ENCODE measurements around the gene ZIK1.

Gene ZIK1

DNA sequence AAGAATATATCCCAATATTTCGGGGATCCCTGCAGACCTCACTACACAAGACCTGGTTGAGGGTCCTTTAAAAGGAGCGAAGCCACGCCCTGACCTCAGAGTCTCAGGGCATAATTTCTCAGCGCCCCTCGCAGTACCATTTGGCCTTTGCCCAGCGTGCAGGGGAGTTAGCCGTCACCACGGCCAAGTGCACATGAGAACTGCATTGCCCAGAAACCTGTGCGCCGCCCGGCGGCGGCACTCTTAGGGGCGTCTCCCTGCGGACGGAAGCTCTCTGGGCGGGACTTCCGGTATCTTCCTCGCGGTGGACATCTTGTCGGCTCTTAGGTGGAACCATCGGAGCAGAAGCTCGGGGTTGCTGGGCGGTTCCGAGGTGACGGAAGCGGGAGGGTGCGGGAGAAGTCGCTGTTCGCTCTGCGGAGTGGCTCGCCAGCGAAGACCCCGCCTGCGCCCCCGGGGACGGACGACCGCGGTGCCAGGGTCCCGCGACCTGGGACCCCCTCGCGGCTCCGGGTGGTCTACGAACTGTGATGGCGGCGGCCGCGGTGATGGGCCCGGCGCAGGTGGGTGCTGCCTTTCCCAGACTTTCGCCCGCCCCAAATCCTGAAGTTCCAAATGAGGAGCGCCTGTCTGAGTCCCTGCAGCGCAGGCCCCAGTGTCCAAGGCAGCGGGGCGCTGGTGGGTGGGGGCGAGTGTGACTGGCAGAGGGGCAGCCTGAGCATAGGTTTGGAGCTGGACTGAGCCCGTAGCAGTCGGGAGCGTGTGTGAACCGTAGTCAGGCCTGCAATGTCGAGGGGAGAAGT, 30.2 kb downstream of the ZIK1 start, which contains the start of gene ZNF134:
ZNF134 (plus strand) TSS at position 302 of the 803 bp plus-strand sequence. CDS start 5,227 bp downstream, outside the sequence.
- peak; percentile 97 for DNase-seq

DNA sequence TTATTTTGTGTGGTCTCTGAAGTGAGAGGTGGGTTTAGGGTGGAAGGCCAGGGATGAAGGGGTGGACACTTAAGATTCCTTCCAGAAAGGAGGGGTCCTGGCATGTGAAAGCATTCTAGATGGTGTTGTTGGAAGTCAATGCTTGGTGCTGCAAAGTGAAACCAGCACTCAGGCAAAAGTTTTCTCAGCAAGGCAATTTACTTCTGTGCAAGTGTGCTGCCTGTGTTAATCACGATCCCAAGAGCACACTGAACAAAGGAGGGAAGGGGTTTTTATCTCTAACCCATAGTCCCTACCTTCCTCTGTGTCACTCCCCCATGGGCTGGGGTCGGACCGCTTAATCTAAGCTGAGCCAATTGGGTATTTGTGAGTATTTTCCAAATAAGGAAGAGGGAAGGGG, 31.4 kb downstream of the ZIK1 start:
- DNase-seq, result peak; percentile 50

DNA sequence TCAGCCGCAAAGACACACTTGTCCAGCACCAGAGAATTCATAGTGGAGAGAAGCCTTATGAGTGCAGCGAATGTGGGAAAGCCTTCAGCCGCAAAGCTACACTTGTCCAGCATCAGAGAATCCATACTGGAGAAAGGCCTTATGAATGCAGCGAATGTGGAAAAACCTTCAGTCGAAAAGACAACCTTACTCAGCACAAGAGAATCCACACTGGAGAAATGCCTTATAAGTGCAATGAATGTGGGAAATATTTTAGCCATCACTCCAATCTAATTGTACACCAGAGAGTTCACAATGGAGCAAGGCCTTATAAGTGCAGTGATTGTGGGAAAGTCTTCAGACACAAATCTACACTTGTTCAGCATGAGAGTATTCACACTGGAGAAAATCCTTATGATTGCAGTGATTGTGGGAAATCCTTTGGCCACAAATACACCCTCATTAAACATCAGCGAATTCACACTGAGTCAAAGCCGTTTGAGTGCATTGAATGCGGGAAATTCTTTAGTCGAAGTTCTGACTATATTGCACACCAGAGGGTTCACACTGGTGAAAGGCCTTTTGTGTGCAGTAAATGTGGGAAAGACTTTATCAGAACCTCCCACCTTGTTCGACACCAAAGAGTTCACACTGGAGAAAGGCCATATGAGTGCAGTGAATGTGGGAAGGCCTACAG, 36.9 kb downstream of the ZIK1 start:
- peak; percentile 26 for DNase-seq

DNA sequence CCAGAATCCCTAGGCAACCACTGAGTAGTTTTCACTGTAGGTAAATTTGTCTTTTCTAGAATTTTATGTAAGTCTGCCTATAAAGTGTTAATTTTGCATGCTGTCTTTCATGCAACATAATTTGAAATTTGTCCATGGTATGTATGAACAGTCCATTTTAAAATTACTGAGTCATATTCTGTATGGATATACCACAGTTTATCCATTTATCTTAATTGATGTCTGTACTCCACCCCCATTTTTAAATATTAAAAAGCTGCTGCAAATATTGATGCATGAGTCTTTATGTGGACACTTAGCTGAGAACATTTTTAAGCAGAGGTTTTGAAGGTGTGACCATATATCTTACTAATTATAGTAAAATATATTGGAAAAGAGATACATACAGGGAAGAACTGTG, 39.1 kb downstream of the ZIK1 start:
- DNase-seq, result no peak

DNA sequence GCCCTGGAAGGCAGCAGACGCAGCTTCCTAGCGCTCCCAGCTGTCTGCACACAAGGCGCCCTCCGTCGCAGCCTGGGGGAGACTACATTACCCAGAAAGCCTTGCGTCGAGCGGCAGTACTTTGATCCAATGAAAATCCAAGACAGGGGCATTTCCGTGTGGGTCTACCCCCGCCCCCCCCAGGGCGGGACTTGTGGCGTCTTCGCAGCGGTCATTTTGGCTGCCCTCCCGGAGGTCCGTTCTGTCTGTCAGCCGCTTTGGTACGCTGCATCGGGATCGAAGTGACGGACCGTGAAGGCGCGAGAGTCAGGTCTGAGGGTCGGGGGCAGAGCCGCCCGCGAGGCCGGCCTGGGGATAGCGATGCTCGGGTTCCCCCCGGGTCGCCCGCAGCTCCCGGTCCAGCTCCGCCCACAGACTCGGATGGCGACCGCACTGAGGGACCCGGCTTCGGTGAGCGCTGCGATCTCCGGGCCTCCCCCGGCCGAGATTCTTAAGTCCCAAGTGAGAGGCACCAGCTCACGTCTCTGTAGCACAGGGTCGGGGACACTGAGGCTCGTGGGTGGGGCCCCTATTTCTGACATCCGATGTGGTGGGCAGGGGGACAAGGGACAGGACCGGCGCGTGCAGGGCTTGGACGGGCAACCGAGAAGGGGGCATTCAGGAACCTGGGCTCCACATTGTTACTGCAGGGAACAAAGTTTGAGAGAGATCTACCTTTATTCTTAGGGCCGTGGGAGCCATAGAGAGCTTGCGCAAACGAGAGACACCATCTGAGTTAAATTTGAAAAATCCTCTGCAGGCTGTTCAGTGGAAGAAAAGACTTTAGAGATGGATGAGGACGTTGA, 49.3 kb downstream of the ZIK1 start, which contains the start of gene ZNF211:
ZNF211 (plus strand) TSS at position 182 of the 845 bp plus-strand sequence; CDS start at position 361, 179 bp downstream.
- DNase-seq, result peak; percentile 98

DNA sequence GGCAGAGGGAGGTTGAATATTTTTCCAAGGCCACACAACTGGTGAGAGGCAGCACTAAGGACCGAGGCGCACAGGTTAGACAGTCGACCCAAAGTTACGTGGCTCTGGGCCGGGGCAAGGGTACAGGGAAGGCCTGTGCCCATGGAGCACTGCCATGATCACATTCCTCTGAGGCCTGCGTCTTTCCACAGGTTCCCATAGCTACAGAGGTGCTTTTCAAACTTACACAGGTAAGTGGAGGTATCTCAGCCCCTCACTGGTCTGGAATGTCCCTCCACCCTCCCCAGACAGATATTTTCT, 49.8 kb downstream of the ZIK1 start:
- no peak for DNase-seq

DNA sequence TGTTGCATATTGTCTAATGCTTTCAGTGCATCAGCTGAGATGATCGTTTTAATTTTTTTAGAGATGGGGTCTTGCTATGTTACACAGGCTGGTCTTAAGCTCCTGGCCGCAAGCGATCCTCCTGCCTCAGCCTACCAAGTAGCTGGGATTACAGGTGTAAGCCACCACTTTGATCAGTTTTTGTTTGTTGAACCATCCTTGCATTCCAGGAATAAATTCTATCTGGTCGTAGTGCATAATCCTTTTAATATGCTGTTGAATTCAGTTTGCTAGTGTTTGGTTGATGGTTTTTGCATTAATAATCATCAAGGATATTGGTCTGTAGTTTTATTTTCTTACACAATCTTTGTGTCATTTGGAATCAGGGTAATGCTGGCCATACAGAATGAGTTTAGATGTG, 53.4 kb downstream of the ZIK1 start:
- no peak for DNase-seq

DNA sequence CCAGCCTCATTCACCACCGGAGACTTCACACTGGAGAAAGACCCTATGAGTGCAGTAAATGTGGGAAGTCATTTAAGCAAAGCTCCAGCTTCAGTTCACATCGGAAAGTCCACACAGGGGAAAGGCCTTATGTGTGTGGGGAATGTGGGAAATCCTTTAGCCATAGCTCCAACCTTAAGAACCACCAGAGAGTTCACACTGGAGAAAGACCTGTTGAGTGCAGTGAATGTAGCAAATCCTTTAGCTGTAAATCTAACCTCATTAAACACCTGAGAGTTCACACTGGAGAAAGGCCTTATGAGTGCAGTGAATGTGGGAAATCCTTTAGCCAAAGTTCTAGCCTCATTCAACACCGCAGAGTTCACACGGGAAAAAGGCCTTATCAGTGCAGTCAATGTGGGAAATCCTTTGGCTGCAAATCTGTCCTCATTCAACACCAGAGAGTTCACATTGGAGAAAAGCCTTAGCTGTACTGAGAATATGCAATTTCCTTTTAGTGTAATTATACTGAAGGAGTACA, 57.8 kb downstream of the ZIK1 start:
- no peak for DNase-seq

DNA sequence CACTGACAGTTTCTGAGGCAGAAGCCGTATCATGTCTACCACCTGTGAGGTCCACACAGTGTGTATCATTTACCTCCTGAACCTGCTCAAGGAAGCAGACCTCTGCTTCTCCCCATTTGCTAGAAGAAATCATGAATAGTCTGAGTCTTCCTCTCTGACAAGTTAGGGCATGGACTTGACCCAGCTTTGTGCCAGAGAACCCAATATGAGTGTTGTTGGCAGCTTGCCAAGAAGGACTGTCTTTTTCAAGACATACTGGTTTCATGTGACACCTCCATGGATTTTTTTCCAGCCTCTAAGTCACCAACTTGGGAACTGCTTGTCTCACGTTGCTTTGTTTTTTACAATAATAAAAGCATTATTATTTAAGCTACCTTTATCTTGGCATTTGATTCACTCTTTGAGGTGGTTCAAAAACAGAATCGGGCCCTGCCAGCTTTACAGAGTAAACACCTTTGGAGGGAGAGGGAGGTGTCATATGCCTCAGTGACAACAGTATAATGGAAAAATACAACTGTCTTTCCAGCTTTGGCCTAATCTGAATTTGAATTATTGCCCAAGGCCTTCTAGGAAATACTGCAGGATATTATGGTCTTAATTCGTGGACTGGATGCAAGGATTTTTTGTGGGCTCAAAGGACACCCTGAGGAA, 58.6 kb downstream of the ZIK1 start:
- DNase-seq, result no peak
